HG03045 (cell line): ENCODE results near the gene PTPRM.

Experiments used
- ATAC-seq: cut with Tn5 transposase; IDR thresholded peaks from one replicate; pipeline ENCODE4 v1.9.1; 2021; ENCODE audit warnings: mild to moderate bottlenecking, moderate library complexity; ENCODE audit not compliant: unreplicated experiment

Gene PTPRM

GRCh38 chr18:7749510-7749981, 182.4 kb downstream of the PTPRM start:
- no peak for ATAC-seq

GRCh38 chr18:7750095-7750663, 183.1 kb downstream of the PTPRM start:
- ATAC-seq: no peak

DNA sequence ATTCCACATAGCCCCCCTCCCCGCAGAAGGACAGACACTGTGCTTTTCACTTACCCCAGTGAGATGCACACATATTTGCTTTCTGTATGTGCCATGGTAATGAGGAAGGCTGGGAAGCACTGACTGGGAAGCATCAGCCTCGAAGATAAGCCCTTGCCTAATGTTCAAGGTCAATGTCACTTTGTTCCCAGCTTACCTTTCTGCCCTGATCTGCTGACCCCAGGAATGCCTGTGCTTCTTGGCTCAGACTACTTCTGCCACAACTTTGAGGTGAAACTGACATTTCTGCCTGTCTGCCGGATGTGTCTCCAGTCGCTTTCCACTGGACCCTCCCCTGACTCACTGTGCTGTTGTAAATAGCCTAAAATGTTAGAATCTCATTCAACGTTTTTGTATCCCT, 183.8 kb downstream of the PTPRM start:
- no peak for ATAC-seq

DNA sequence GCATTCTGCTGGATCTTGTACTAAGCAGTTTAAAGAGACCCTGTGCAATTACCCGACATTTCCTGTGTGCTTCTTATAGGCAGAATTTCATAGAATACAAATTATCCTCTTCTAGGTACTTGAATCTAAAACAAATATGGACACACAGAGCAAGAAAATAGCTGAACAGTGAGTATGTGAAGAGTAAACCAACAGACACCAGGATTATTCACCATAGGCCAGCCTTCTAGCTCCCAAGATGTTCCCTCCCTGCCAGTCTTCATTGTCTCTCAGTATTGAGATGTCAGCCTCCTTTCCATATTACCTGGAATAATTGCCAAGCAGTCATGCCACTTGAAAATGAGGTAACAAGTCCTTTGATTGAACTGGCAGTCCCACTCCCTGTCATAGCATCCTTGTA, 187.1 kb downstream of the PTPRM start:
- no peak for ATAC-seq

DNA sequence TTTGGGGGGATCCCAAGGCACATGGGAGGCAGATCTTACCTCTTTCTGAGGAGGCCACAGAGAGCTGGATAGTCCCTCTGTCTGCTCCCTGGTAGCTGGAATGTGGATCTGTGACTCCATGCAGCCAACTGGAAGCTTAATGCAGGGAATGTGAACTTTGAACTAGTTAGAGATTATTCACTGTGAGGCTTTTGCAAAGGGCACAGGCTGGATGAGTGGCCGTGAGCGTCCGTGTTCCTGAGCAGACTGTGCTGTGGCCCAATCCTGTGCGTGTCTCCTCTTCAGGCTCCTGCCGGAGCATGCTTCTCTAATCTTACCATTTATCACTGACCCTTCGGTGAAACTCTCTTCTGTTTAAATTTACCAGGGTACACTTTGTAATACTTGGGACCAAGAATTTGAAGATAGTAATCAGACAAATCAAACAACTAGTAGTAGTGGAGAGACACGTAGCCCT, 187.6 kb downstream of the PTPRM start:
- ATAC-seq: no peak

DNA sequence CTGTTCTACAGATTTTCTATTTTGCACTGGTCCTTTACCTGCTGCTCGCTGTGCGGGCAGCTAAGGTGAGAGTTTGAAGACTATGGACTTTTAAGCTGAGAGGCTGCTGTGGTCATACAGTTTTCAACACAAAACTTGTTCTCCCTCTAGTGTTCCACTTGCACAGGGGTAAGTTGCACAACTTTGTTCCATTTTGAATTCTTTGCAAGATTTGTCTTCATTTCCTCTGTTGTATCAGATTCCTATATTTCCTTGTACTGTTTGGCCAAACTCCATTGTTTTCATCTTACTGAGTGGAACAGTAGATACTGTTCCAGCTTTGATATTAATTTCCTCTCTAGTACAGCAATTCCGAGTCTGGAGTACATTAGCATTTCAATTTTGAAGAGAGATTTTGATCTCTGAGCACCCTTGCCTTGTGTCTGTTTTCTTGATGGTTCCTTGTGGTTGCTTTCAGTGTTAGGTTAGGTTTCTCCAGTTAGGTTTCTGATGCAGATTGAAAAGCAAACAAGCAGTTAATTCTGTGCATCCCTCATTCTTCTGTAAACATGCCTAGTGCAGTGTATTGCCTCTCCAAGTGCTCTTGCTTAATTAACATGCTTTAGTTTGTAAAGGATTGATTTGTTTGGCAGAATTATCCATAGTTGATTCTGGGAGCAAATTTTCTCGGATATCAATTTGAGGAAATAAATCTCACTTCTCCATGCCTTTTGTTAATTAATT, 188.8 kb downstream of the PTPRM start:
- no peak for ATAC-seq

- ATAC-seq: no peak
Measured at GRCh38 chr18:7757175-7757574, 190.1 kb downstream of the PTPRM start.

DNA sequence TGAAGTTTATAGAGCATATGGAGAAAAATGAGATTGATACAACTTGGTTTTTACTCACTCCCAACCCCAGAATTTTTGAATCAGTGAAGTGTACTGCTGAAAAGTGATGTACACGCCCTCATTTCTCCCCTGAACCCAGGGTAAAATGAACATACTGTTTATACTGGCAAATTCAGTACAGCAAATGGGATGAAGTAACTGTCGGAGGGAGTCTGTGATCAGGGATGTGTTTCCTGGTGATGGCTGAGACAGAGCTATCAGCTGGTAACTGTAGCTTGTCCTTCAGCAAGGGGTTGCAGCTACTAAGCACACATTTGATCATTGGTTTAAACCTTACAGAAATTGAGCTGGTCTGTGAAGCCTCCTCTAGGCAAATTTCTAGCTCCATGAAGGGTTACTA, 191.6 kb downstream of the PTPRM start:
- ATAC-seq: no peak

DNA sequence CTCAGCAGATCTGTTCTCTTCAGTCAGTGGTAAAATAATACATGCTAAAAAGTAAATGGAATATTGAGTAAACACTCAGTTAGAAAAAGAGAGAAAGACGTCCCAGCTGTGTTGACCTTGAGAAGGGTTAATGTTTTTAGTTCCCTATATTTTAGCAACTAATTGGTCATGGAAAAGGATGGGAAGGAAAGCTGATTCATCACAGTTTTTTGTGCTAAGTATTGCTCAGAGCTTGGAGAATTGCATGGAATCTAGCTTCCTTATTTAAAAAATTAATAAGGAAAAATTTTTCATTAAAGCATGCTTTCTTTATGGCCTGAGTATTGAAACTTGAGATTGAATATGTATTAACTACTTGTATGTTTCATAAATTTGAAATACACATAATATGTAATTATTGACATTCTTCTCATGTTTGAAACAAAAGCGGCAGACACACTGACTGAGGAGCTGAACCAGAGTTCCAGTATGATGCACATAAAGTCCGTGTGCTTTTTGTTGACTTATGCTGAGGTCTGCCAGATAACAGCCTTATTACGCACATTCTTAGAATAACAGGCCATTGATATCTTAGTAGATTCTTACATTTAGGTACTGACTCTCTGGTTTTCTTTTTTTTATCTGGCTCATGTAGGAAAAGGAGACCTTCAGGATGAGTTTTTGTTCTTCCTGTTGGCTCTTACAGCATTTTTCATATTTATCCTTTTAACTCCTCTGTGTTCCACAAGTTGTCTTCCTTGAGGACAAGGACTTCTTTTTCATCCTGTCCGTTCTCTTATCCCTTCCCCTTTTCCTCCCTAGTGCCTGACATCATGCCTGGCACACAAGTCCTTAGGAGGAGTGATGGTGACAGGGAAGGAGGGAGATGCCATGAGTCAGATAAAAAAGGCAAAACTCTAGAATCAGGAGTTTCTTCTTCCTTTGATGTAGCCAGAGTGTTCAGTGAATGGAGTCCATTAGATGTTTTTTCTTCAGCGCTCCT, 194.1 kb downstream of the PTPRM start:
- ATAC-seq: no peak

DNA sequence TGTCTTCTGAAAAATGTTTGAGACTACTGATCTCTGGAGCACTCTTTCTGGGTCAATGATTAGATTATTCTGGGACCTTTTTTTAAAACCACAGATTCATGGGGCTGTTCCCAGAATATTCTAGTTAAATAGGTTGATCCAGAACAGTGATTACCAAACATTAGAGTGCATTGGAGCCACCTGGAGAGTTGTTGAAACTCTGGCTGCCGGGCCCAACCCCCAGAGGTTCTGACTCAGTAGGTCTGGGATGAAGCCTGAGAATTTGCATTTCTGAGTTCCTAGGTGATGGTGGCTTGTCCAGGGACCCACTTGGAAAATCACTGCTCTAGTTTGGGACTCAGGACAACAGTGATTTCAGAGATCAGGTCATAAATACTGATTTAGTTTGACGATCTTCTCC, 197.3 kb downstream of the PTPRM start:
- no peak for ATAC-seq

GRCh38 chr18:7766346-7766745, 199.2 kb downstream of the PTPRM start:
- no peak for ATAC-seq

DNA sequence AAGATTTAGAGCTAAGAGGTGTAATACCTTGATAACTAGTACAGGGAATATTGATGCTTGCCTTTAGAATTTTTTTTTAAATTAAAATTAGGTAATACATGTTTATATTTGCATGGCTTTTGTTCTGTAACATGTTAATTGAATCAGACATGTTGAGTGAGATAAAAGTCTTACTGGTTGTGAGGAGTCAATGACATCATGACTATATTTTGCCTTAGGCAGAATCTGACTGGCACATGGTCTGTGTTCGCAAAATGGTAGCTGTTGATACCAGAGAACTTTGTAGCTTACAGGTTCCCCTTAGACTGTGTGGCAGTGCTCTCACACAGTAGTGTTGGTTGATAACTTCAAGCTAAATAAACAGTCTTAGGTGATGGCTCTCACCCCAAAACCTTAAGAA, 199.7 kb downstream of the PTPRM start:
- ATAC-seq: no peak

- ATAC-seq: no peak
Measured at GRCh38 chr18:7770908-7771307, 203.8 kb downstream of the PTPRM start.

DNA sequence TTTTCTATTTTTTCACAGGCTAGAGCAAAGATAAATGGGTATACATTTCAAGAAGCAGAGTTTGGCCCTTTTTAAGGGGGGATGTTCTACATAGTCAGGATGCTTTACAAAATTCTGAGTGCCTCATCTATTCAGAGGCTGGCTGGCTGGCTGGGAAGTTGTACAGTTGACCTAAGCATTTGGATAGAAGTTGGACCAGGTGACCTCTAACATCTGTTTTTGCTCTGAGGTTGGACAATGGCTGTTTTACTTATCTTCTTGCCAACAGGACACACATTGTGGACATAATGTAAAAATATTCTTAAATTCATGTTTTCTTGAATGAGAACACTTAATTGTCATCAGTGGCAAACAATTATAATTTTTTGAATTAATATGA, 205.4 kb downstream of the PTPRM start:
- ATAC-seq: no peak

DNA sequence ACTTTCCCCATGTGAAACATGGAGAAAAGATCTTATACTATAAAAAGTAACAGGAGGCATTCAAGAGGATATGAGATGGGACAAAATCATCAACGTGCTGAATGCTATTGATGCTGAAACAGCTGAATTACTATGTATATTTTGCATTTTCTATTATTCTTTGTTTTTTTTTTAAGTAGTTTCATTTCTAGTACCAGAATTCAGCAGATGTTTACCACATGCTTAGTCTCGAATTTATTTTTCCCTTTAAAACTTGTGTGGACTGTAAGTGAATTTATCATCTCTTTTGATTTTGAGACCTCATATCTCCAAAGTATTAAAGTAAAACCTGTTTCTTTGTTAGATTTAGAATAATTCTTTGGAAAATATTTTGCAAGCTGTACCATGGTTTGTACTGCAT, 205.8 kb downstream of the PTPRM start:
- no peak for ATAC-seq

DNA sequence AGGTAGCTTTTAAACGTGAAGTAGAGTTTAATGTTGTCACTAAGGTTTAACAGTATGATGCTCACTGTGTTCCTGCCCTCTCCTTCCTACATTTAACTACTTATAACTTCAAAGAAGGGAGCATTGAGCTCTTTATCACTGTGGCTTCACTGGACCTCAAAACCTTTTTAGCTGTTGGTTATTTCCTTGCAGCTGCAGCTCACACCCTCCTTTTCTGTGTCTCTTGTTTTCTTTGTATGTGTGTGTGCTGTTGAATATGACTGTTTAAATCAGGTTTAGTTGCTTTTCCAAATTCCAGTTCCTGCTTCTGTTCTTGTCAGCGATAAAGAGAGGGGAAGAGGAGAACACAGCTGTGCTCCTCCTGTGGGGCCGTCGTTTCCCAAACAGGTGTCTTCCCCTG, 208.0 kb downstream of the PTPRM start:
- ATAC-seq: no peak

DNA sequence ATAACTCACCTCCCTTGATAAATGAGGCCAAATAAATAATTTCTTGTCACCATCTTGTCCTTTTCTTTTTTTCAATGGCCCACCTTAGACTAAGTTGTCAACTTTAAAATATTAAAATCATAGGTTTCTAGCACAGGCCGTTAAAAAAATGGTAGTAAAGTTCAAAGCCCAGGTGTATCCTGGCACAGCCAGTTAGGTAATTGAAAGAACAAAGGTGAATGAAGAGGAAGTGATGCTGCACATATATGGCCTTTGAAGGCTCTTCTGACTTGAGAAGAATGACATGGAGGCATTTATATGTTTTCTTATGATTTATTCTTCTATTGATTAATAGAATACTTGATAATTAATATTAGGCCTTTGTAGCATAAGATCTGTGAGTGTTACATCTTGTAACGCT, 208.7 kb downstream of the PTPRM start:
- ATAC-seq: no peak

DNA sequence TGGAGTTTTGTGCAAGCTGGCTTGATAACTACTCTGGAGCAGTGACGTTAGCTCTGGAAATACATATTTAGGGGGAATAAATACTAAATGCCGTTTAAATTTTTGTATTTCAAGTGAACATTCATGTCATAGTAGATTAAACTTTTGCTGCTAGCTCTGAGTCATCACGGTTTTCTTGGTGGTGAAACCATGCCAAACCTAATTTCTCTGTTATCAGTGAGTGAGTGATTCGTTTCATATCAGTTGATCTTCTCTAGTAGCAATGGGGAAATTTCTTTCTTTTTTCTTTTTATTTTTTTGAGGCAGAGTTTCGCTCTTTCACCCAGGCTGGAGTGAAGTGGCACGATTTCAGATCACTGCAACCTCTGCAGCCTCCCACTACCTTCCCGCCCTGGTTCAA, 211.1 kb downstream of the PTPRM start:
- no peak for ATAC-seq

- ATAC-seq: no peak
Measured at GRCh38 chr18:7779211-7779610, 212.1 kb downstream of the PTPRM start.

GRCh38 chr18:7784171-7784570, 217.1 kb downstream of the PTPRM start:
- ATAC-seq: no peak

DNA sequence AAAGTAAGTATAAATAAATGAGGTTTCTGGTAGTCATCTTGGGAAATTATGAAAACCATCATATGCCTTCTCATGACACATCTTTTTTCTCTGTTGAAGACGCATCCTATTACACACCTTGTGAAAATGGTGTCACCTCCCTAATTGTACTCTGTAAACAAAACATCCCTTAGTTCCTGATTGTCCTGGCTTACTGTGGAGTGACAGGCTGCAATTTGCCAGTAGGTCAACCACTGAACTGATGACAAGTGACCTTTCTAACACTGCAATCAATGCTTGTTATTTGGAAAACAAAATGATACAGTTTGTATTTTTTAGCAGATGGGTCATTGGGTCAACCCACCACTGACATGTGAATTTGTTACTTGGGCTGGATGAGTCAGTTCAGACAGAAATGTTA, 219.5 kb downstream of the PTPRM start:
- no peak for ATAC-seq

GRCh38 chr18:7787339-7787738, 220.2 kb downstream of the PTPRM start:
- no peak for ATAC-seq
